SK-N-SH treated with all-trans-retinoic acid at 6 μM for 48 hours (cell line): Measurements from ENCODE around the gene ABCF2.
A peak's percentile ranks its signal among the peaks of the same experiment; 100 is the strongest.

Source experiments
- ATAC-seq: fragments of 200-7000 bp; cut with Tn5 transposase; 3 replicates; pipeline ENCODE4 v1.9.1; 2020; ENCODE audit warnings: mild to moderate bottlenecking, moderate library complexity
- CSRNP3 ChIP-seq: fragments of 250-450 bp; sonication (Bioruptor Pico); IDR thresholded peaks from 2 replicates; pipeline ENCODE4 v1.5.1; 2021; ENCODE audit warnings: mild to moderate bottlenecking, moderate library complexity
- OSR1 ChIP-seq: fragments of 250-450 bp; sonication (Bioruptor Pico); IDR thresholded peaks from 2 replicates; pipeline ENCODE4 v1.8.0; 2022; ENCODE audit warnings: moderate library complexity, mild to moderate bottlenecking, inconsistent platforms
- PATZ1 ChIP-seq: fragments of 250-450 bp; sonication (Bioruptor Pico); IDR thresholded peaks from 2 replicates; pipeline ENCODE4 v1.8.0; 2020; ENCODE audit warnings: mild to moderate bottlenecking, moderate library complexity, borderline replicate concordance
- POU6F1 ChIP-seq: fragments of 250-450 bp; sonication (Bioruptor Pico); IDR thresholded peaks from 2 replicates; pipeline ENCODE4 v1.8.0; 2021; ENCODE audit warnings: low read depth, mild to moderate bottlenecking, moderate library complexity, borderline replicate concordance
- PPARA ChIP-seq: fragments of 250-450 bp; sonication (Bioruptor Pico); IDR thresholded peaks from 2 replicates; pipeline ENCODE4 v1.5.0; 2020; ENCODE audit warnings: mild to moderate bottlenecking, borderline replicate concordance
- SNAI2 ChIP-seq: fragments of 250-450 bp; sonication (Bioruptor Pico); IDR thresholded peaks from 2 replicates; pipeline ENCODE4 v1.5.0; 2020; ENCODE audit warnings: mild to moderate bottlenecking, moderate library complexity
- TOX ChIP-seq: fragments of 250-450 bp; sonication (Bioruptor Pico); IDR thresholded peaks from 2 replicates; pipeline ENCODE4 v1.8.0; 2021; ENCODE audit warnings: mild to moderate bottlenecking, moderate library complexity, borderline replicate concordance
- TSHZ2 ChIP-seq: fragments of 250-450 bp; sonication (Bioruptor Pico); IDR thresholded peaks from 2 replicates; pipeline ENCODE4 v1.5.0; 2020; ENCODE audit warnings: mild to moderate bottlenecking, moderate library complexity
- ZNF565 ChIP-seq: fragments of 450-650 bp; formaldehyde crosslinking; conservative IDR thresholded peaks from 2 replicates; pipeline ENCODE4 v1.5.0; 2020; ENCODE audit warnings: low read depth, mild to moderate bottlenecking, moderate library complexity

Gene ABCF2

GRCh38 chr7:151226875-151227782 is at the start of gene ABCF2:
ABCF2 (minus strand) TSS chr7:151227205; CDS start chr7:151226458, 747 bp downstream.
- no peak for TF ChIP-seq PATZ1 (CRISPR knock-in tag)
- TF ChIP-seq TSHZ2 (CRISPR knock-in tag), result peak; percentile 36; the same call in 1 of the 2 replicates
- ATAC-seq, result peak; percentile 98

GRCh38 chr7:151275813-151276577 is 49.0 kb upstream of the ABCF2 start:
- no peak for ATAC-seq
- TF ChIP-seq TSHZ2 (CRISPR knock-in tag) (no peak), OSR1 (no peak), ZNF565 (CRISPR knock-in tag) (no peak), SNAI2 (CRISPR knock-in tag) (no peak), CSRNP3 (CRISPR knock-in tag) (no peak), POU6F1 (CRISPR knock-in tag) (no peak), PATZ1 (CRISPR knock-in tag) (no peak), TOX (CRISPR knock-in tag) (no peak)
- TF ChIP-seq, all 23 proteins: peak for 0

GRCh38 chr7:151274936-151275812 is 48.2 kb upstream of the ABCF2 start:
- no peak for ATAC-seq
- TF ChIP-seq PPARA, result no peak
- TF ChIP-seq, all 23 proteins: peak for 0
